Fibroblast of lung (primary cell): ENCODE data around the gene CRLF1. TPM values are rescaled to one million over a fixed set of nuclear protein-coding genes. Genes with fewer than 3 reads are reported as not detected.
"Not testable (repeated sequence)": the region's sequence is repeated elsewhere in the genome, so short reads cannot be mapped to it uniquely, and the experiment has no call there.

Experiments
- DNase-seq, 2 donors: peaks; one replicate each; pipeline versions ENCODE4 v3.0.0 to v3.0.0-alpha.2; 2010; ENCODE audit warnings: low read depth in 2 of 2
- H2AFZ ChIP-seq: 2 replicates; pipeline ENCODE4 v1.5.1; 2012; ENCODE audit warnings: low read length, control low read depth, inconsistent platforms
- H3K27ac ChIP-seq: 2 replicates; pipeline ENCODE4 v1.5.1; 2011; ENCODE audit warnings: low read length, control low read depth; ENCODE audit not compliant: insufficient read depth
- H3K27me3 ChIP-seq: 2 replicates; pipeline ENCODE4 v1.5.1; 2011; ENCODE audit warnings: mild to moderate bottlenecking, low read length; ENCODE audit not compliant: control insufficient read depth, insufficient read depth
- H3K36me3 ChIP-seq: 2 replicates; pipeline ENCODE4 v1.5.1; 2011; ENCODE audit warnings: low read length; ENCODE audit not compliant: control insufficient read depth, insufficient read depth
- H3K4me1 ChIP-seq: 2 replicates; pipeline ENCODE4 v1.5.1; 2011; ENCODE audit warnings: low read length; ENCODE audit not compliant: control insufficient read depth, insufficient read depth; ENCODE audit errors: extremely low read depth
- H3K4me2 ChIP-seq: 2 replicates; pipeline ENCODE4 v1.5.1; 2011; ENCODE audit warnings: low read length, control low read depth; ENCODE audit not compliant: insufficient read depth; ENCODE audit errors: extremely low read depth
- H3K4me3 ChIP-seq, 4 experiments: fragments of 200-600 bp in 1 of 4; sonication (generic) in 1 of 4; replicated peaks in 1 of 4; 2 replicates each; pipeline ENCODE4 v1.5.1; 2011 to 2016; ENCODE audit warnings: low read length in 4 of 4, low read depth in 3 of 4, mild to moderate bottlenecking in 3 of 4, control low read depth in 2 of 4, inconsistent platforms in 1 of 4, mixed read lengths in 1 of 4; ENCODE audit not compliant: insufficient read depth in 1 of 4; ENCODE audit errors: control extremely low read depth in 1 of 4
- H3K79me2 ChIP-seq: 2 replicates; pipeline ENCODE4 v1.5.1; 2012; ENCODE audit warnings: mild to moderate bottlenecking, low read length, inconsistent platforms; ENCODE audit not compliant: control insufficient read depth, insufficient read depth
- H3K9ac ChIP-seq: 2 replicates; pipeline ENCODE4 v1.5.1; 2011; ENCODE audit warnings: mild to moderate bottlenecking, low read length, control low read depth; ENCODE audit not compliant: insufficient read depth
- H3K9me3 ChIP-seq: 2 replicates; pipeline ENCODE4 v1.5.1; 2012; ENCODE audit warnings: low read depth, low read length; ENCODE audit not compliant: control insufficient read depth, insufficient read depth
- H4K20me1 ChIP-seq: 2 replicates; pipeline ENCODE4 v1.5.1; 2011; ENCODE audit warnings: low read length; ENCODE audit not compliant: control insufficient read depth, insufficient read depth; ENCODE audit errors: extremely low read depth
- EZH2 ChIP-seq: IDR thresholded peaks from 2 replicates; pipeline ENCODE4 v1.5.1; 2012; ENCODE audit warnings: low read length, control low read depth, mild to moderate bottlenecking; ENCODE audit errors: missing control alignments
- polyA plus RNA-seq, 2 donors: library from polyadenylated mRNA; depleted of rRNA in 1 of 2; stranded (reverse) in 1 of 2; unstranded in 1 of 2; fragments of >200 nt; gene quantifications; 2 replicates each; pipeline ENCODE4 v1.2.1, GENCODE V29; 2011 to 2012; ENCODE audit warnings: missing spikeins in 1 of 2
- total RNA-seq: library from RNA; depleted of rRNA; stranded (reverse); fragments of >200 nt; gene quantifications from 2 replicates; pipeline ENCODE4 v1.2.1, GENCODE V29; 2014
- TF ChIP-seq, protein P1 (sequence below), 2 donors: IDR thresholded peaks in 1 of 2; conservative IDR thresholded peaks in 1 of 2; 1 replicate in 1 of 2; 2 replicates in 1 of 2; pipeline ENCODE4 v1.5.1; 2011 to 2012; ENCODE audit warnings: low read length in 2 of 2, control low read depth in 1 of 2, inconsistent platforms in 1 of 2, low read depth in 1 of 2, mild to moderate bottlenecking in 1 of 2

CRLF1 gene
- total and polyA plus RNA-seq, 2 donors (not counting 1 experiment from before 2014, with no cell fraction given), result 2.2 to 2.5 TPM

DNA sequence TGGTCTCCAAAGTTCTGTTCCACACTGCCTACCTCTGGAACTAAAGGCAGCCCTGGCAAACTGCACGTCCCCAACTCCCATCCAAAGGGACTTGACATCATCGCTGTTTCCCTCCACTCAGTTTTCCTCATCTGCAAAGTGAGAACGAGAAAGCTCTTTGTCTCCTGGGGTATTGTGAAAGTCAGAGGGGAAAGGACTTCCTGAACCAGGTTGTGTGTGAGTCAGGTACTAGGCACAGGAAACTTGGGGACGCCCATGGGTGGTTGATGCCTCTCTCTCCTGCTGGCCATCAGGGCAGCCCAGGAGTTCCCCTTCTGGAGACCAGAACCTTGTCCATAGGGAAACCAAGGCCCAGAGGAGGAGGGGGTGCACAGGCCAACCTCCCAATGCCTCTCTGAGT lies 4.7 kb downstream of the CRLF1 start:
- Histone ChIP-seq H3K27me3 (peaks cover 23% of the 10 kb centered on the region), H2AFZ (no peak overlapping the region), H3K36me3 (no peaks in the 10 kb centered on the region), H3K9ac (no peak overlapping the region), H3K27ac (no peak overlapping the region), H3K9me3 (no peaks in the 10 kb centered on the region), H3K4me2 (no peak overlapping the region), H3K4me3 (no peak overlapping the region), H3K4me1 (no peaks in the 10 kb centered on the region), H3K79me2 (no peaks in the 10 kb centered on the region), H4K20me1 (no peaks in the 10 kb centered on the region)
- no peak for DNase-seq
- no peak for TF ChIP-seq EZH2
- TF ChIP-seq, protein P1, sequence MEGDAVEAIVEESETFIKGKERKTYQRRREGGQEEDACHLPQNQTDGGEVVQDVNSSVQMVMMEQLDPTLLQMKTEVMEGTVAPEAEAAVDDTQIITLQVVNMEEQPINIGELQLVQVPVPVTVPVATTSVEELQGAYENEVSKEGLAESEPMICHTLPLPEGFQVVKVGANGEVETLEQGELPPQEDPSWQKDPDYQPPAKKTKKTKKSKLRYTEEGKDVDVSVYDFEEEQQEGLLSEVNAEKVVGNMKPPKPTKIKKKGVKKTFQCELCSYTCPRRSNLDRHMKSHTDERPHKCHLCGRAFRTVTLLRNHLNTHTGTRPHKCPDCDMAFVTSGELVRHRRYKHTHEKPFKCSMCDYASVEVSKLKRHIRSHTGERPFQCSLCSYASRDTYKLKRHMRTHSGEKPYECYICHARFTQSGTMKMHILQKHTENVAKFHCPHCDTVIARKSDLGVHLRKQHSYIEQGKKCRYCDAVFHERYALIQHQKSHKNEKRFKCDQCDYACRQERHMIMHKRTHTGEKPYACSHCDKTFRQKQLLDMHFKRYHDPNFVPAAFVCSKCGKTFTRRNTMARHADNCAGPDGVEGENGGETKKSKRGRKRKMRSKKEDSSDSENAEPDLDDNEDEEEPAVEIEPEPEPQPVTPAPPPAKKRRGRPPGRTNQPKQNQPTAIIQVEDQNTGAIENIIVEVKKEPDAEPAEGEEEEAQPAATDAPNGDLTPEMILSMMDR (conservative IDR thresholded peaks at IDR 0.05 in 1 of 2, IDR thresholded peaks at IDR 0.05 in 1 of 2; ENCODE audit: low read depth in 1 of 2, low read length in 2 of 2), result no peak

DNA sequence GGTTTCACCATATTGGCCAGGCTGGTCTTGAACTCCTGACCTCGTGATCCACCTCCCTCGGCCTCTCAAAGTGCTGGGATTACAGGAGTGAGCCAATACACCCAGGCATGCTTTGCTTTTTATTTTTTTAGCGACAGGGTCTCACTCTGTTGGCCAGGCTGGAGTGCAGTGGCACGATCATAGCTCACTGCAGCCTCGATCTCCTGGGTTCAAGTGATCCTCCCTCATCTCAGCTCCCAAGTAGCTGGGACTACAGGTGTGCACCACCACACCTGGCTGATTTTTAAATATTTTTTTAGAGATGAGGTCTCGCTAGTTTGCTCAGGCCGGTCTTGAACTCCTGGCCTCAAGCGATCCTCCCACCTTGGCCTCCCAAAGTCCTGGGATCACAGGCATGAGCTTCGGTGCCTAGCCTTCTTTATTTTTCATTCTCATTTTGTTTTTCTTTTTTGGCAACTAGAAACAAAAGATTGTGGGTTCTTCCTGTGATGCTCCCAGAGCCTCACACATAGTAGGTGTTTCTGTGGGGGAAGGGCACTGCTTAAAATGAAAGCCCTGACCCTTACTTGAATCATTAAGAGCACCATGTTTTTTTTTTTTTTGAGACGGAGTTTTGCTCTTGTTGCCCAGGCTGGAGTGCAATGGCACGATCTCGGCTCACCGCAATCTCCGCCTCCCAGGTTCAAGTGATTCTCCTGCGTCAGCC lies 5.8 kb downstream of the CRLF1 start:
- H3K4me2 ChIP-seq, H3K27ac ChIP-seq, H3K79me2 ChIP-seq, H3K9me3 ChIP-seq, H4K20me1 ChIP-seq, H3K4me1 ChIP-seq, DNase-seq, H3K4me3 ChIP-seq, H3K9ac ChIP-seq, H3K36me3 ChIP-seq, H2AFZ ChIP-seq: not testable (repeated sequence)
- H3K27me3 ChIP-seq, result peaks cover 23% of the 10 kb centered on the region

DNA sequence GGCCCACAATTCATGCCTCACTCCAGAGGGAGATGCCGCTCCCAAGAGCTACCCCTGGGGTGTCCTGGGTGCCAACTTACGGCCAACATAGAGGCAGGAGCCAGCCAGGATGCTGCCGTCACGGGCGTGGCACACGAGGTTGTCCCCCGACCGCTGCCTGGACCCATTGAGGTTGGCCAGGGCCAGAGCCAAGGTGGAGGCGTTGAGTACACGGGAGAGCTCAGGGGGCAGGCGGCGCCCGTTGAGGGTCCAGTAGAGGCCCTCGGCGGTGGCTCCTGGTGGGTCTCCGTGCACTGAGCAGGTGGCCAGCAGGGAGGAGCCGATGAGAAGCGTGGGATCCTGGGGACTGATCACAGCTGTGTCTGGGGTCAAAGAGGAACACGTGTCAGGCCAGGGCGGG lies 7.1 kb downstream of the CRLF1 start:
- H3K27me3 ChIP-seq, result peaks cover 13% of the 10 kb centered on the region
- H3K36me3 ChIP-seq, result no peaks in the 10 kb centered on the region
- H3K27ac ChIP-seq, result no peak overlapping the region
- no peak for TF ChIP-seq EZH2
- TF ChIP-seq, protein P1 (conservative IDR thresholded peaks at IDR 0.05 in 1 of 2, IDR thresholded peaks at IDR 0.05 in 1 of 2; ENCODE audit: low read depth in 1 of 2, low read length in 2 of 2), result no peak
- H3K9ac ChIP-seq, result no peak overlapping the region
- no peak for DNase-seq
- H3K9me3 ChIP-seq, result no peaks in the 10 kb centered on the region
- H3K4me1 ChIP-seq, result no peaks in the 10 kb centered on the region
- no peaks in the 10 kb centered on the region for H4K20me1 ChIP-seq
- no peak overlapping the region for H3K4me3 ChIP-seq
- H2AFZ ChIP-seq, result no peak overlapping the region
- H3K79me2 ChIP-seq, result no peaks in the 10 kb centered on the region
- no peak overlapping the region for H3K4me2 ChIP-seq
